GM23248 (cell line): Measurements from ENCODE around the gene KIAA1671. TPM values are rescaled to one million over a fixed set of nuclear protein-coding genes. Genes with fewer than 3 reads are reported as not detected.

ENCODE experiments used
- DNase-seq: peaks from one replicate; pipeline ENCODE4 v3.0.0-alpha.2; 2015
- H2AFZ ChIP-seq: fragments of 200-600 bp; sonication (generic); 2 replicates; pipeline ENCODE4 v1.6.1; 2016; ENCODE audit warnings: antibody characterized with exemption
- H3F3A ChIP-seq: fragments of 200-600 bp; sonication (generic); 2 replicates; pipeline ENCODE4 v1.6.1; 2016; ENCODE audit warnings: mild to moderate bottlenecking, antibody characterized with exemption, mixed run types; ENCODE audit not compliant: insufficient read depth
- H3K27ac ChIP-seq: fragments of 200-600 bp; sonication (generic); 2 replicates; pipeline ENCODE4 v1.5.1; 2016; ENCODE audit warnings: mild to moderate bottlenecking
- H3K27me3 ChIP-seq: fragments of 200-600 bp; sonication (generic); replicated peaks from 2 replicates; pipeline ENCODE4 v1.6.1; 2016; ENCODE audit warnings: mild to moderate bottlenecking; ENCODE audit not compliant: insufficient read depth
- H3K36me3 ChIP-seq: fragments of 200-600 bp; sonication (generic); 2 replicates; pipeline ENCODE4 v1.6.1; 2016; ENCODE audit warnings: low read depth, mild to moderate bottlenecking
- H3K4me1 ChIP-seq: fragments of 200-600 bp; sonication (generic); 2 replicates; pipeline ENCODE4 v1.6.1; 2016; ENCODE audit warnings: mild to moderate bottlenecking; ENCODE audit not compliant: insufficient read depth
- H3K4me2 ChIP-seq: fragments of 200-600 bp; sonication (generic); one replicate; pipeline ENCODE4 v1.6.1; 2016; ENCODE audit warnings: mild to moderate bottlenecking; ENCODE audit not compliant: unreplicated experiment
- H3K4me3 ChIP-seq: fragments of 200-600 bp; sonication (generic); 2 replicates; pipeline ENCODE4 v1.5.1; 2016; ENCODE audit warnings: mild to moderate bottlenecking
- H3K79me2 ChIP-seq: fragments of 200-600 bp; sonication (generic); 2 replicates; pipeline ENCODE4 v1.6.1; 2016; ENCODE audit warnings: mild to moderate bottlenecking; ENCODE audit not compliant: insufficient read depth
- H3K9ac ChIP-seq: fragments of 200-600 bp; sonication (generic); 2 replicates; pipeline ENCODE4 v1.6.1; 2016; ENCODE audit warnings: mild to moderate bottlenecking
- H3K9me2 ChIP-seq: fragments of 200-600 bp; sonication (generic); 2 replicates; pipeline ENCODE4 v1.6.1; 2016; ENCODE audit warnings: mixed run types, mild to moderate bottlenecking, moderate library complexity; ENCODE audit not compliant: insufficient read depth
- H3K9me3 ChIP-seq: fragments of 200-600 bp; sonication (generic); one replicate; pipeline ENCODE4 v1.6.1; 2017; ENCODE audit warnings: low read depth
- H4K20me1 ChIP-seq: fragments of 200-600 bp; sonication (generic); 2 replicates; pipeline ENCODE4 v1.6.0; 2016; ENCODE audit not compliant: insufficient read depth
- EZH2 ChIP-seq: fragments of 200-600 bp; sonication (generic); IDR thresholded peaks from 2 replicates; pipeline ENCODE4 v1.6.1; 2018; ENCODE audit warnings: antibody characterized with exemption, mild to moderate bottlenecking; ENCODE audit not compliant: insufficient read depth, poor library complexity, severe bottlenecking
- EZH2phosphoT487 ChIP-seq: fragments of 200-600 bp; sonication (generic); IDR thresholded peaks from 2 replicates; pipeline ENCODE4 v1.6.1; 2018; ENCODE audit warnings: antibody characterized with exemption, moderate library complexity, mild to moderate bottlenecking, low read depth; ENCODE audit not compliant: insufficient read depth
- whole genome bisulfite sequencing, 2 experiments: methylation state at CpG; one replicate each; pipeline ENCODE4 v1.1.6; 2015 to 2017; ENCODE audit warnings: low lambda C conversion rate in 2 of 2, low coverage in 1 of 2; ENCODE audit errors: missing lambda C conversion rate in 2 of 2; 5-methylcytosine and 5-hydroxymethylcytosine counted together
- in situ Hi-C: fragments of 300-500 bp; cut with MboI; formaldehyde crosslinking; loops from 2 replicates; pipeline ENCODE4 v1.15.0; 2020
- polyA plus RNA-seq: library from polyadenylated mRNA; unstranded; fragments of >200 nt; fragmentation: Nextera tagmentation; extraction: Ambion mirVana; gene quantifications from 2 replicates; pipeline ENCODE4 v1.2.1, GENCODE V29; 2016
- total RNA-seq: library from RNA; depleted of rRNA; stranded (reverse); fragments of >200 nt; shearing (Covaris generic); gene quantifications from 2 replicates; pipeline ENCODE4 v1.2.3, GENCODE V29; 2014

KIAA1671 gene
- total and polyA plus RNA-seq, 2 experiments from 2014 or later, result 0.25 to 0.76 TPM

GRCh38 chr22:25149014-25149413, 196.5 kb downstream of the KIAA1671 start:
- WGBS, 2 experiments, result 51 to 52% methylated on average over 6 of the region's 6 CpGs

DNA sequence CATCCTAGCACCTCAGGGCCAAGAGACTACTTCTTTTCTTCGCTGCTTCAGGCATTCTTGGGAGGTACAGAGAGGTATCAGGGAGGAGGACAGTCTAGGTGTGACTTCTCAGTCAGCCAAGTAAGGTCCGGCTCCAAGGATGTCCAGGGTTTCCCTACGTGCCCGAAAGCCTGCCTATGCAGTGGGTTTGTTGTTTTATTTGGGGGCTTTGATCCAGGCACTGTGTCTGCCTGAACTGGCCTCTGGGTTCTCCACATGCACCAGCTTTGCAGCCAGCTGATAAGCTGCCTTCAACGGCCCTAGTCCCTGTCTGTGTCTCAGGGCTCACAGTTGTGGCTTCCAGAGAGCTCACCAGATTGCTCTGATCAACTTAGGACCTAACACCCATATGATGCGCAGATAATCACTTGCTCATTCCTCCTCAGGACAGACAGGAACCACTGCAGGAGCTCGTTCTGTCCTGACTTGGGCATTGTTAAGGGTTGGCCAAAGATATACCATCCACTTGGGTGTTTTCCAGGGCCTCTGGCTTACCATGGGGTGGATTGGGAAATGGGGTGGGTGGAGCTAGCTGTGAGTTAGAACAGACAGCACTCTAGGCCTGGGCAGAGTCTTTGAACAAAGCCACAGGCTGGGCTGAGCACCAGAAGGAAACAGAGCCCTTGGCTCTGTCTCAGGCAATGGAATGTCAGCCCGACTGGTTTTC, 201.6 kb downstream of the KIAA1671 start:
- Histone ChIP-seq H3F3A (no peaks in the 10 kb centered on the region), H3K27ac (no peak overlapping the region), H3K9ac (no peak overlapping the region), H4K20me1 (no peaks in the 10 kb centered on the region), H3K9me2 (no peaks in the 10 kb centered on the region), H3K36me3 (no peaks in the 10 kb centered on the region), H3K4me3 (no peak overlapping the region), H3K9me3 (no peaks in the 10 kb centered on the region), H3K4me1 (no peaks in the 10 kb centered on the region), H2AFZ (no peak overlapping the region), H3K4me2 (no peak overlapping the region), H3K79me2 (no peaks in the 10 kb centered on the region), H3K27me3 (no peaks in the 10 kb centered on the region)
- 35% methylated on average over 8 of the region's 8 CpGs for WGBS, 2 experiments
- in situ Hi-C loops, result no loop called here
- peak; percentile 65 for DNase-seq
- no peak for TF ChIP-seq EZH2phosphoT487
- no peak for TF ChIP-seq EZH2

More at GRCh38 chr22:25149014-25149413, 196.5 kb downstream of the KIAA1671 start:
- TF ChIP-seq EZH2phosphoT487, result no peak
- no peak for TF ChIP-seq EZH2
- in situ Hi-C loops, result no loop called here
- Histone ChIP-seq H3K36me3 (no peaks in the 10 kb centered on the region), H3K4me3 (no peak overlapping the region), H3F3A (no peaks in the 10 kb centered on the region), H3K79me2 (no peaks in the 10 kb centered on the region), H4K20me1 (no peaks in the 10 kb centered on the region), H3K4me2 (no peak overlapping the region), H3K4me1 (no peaks in the 10 kb centered on the region), H2AFZ (no peak overlapping the region), H3K9me3 (no peaks in the 10 kb centered on the region), H3K27me3 (no peaks in the 10 kb centered on the region), H3K27ac (no peak overlapping the region), H3K9ac (no peak overlapping the region), H3K9me2 (no peaks in the 10 kb centered on the region)
- DNase-seq, result no peak

DNA sequence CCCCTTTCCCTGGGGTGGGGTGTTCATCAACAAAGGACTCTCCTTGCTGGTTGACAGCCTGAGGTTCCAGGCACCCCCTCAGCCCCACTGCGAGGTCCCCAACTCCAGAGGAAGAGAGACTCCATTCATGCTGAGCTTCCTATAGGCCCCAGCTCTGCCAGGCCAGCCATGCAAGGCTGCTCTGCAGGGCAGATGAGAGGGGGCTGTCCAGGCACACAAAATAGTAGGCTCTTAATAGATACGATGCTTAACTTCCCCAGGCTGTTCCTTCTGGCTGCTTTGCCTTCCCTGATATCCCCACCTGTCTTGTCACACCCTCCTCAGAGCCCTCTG, 202.1 kb downstream of the KIAA1671 start:
- Histone ChIP-seq H3K79me2 (no peaks in the 10 kb centered on the region), H3K9me2 (no peaks in the 10 kb centered on the region), H3K9ac (no peak overlapping the region), H4K20me1 (no peaks in the 10 kb centered on the region), H3K36me3 (no peaks in the 10 kb centered on the region), H2AFZ (no peak overlapping the region), H3K4me2 (no peak overlapping the region), H3K4me3 (no peak overlapping the region), H3K27me3 (no peaks in the 10 kb centered on the region), H3F3A (no peaks in the 10 kb centered on the region), H3K4me1 (no peaks in the 10 kb centered on the region), H3K9me3 (no peaks in the 10 kb centered on the region), H3K27ac (no peak overlapping the region)
- DNase-seq, result no peak
- no peak for TF ChIP-seq EZH2
- TF ChIP-seq EZH2phosphoT487, result no peak
- 2 to 3% methylated on average over 2 of the region's 2 CpGs for WGBS, 2 experiments
- in situ Hi-C loops, result no loop called here

DNA sequence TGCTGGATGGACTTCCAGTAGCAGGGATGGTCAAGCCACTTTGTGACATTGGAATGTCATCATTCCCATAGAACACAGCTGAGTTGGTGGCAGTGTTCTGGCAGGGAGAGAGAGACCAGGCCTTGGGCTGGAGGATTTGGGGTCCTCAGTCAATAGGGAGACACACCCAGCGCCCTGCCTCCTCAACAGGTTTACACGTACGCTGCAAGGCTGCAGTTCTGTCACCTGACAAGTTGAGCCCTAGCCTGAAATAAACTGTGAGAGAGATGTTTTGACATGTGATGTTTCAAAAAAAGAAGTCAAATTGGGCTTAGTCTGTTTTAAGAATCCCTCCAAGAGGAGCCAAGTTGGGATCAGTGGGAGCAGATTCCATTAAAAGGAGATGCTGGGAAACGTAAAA, 204.2 kb downstream of the KIAA1671 start:
- H4K20me1 ChIP-seq, result no peaks in the 10 kb centered on the region
- TF ChIP-seq EZH2 (no peak), EZH2phosphoT487 (no peak)
- H2AFZ ChIP-seq, result no peak overlapping the region
- no peaks in the 10 kb centered on the region for H3K36me3 ChIP-seq
- H3K27ac ChIP-seq, result no peak overlapping the region
- DNase-seq, result no peak
- no peaks in the 10 kb centered on the region for H3K9me2 ChIP-seq
- H3K9me3 ChIP-seq, result no peaks in the 10 kb centered on the region
- H3K4me3 ChIP-seq, result no peak overlapping the region
- 73% methylated on average over 4 of the region's 4 CpGs for WGBS, 2 experiments
- no peaks in the 10 kb centered on the region for H3K4me1 ChIP-seq
- H3K4me2 ChIP-seq, result no peak overlapping the region
- H3K79me2 ChIP-seq, result no peaks in the 10 kb centered on the region
- in situ Hi-C loops, result no loop called here
- H3K27me3 ChIP-seq, result no peaks in the 10 kb centered on the region
- no peaks in the 10 kb centered on the region for H3F3A ChIP-seq
- no peak overlapping the region for H3K9ac ChIP-seq
